ENCODE data around the gene C10orf71.

C10orf71 gene

DNA sequence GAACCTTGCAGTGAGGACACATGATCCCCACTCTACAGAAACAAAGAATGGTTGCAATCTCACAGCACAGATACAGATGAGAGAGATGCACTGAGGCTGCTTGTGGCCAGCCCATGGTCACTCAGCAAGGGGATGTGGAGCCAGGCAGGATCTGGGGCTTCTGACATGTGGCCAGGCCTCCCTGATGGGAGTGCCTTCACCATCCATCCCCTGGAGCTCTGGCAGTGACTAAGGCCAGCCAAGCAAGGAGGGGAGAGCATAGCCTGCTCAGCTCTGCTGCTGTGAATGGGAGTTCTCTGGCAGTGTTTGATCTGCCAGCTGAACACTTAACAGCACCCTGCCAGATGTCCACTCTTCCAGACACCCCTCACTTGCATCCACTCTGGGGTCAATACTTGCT is 19.8 kb downstream of the C10orf71 start:
- DNase-seq = no peak

DNA sequence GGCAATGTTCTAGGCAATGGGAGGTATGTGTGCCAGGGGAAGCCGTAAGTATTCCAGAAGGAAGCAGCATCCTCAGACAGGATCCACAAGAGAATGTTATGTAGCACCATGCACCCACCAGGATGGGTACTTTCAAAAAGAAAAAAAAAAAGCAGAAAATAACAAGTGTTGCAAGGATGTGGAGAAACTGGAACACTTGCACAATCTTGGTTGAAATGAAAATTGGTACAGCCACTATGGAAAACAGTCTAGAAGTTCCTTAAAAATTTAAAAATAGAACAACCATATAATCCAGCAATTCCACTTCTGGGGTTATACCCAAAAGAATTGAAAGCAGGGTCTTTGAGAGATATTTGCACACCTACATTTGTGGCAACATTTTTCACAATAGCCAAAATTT is 20.2 kb downstream of the C10orf71 start:
- no peak for DNase-seq

DNA sequence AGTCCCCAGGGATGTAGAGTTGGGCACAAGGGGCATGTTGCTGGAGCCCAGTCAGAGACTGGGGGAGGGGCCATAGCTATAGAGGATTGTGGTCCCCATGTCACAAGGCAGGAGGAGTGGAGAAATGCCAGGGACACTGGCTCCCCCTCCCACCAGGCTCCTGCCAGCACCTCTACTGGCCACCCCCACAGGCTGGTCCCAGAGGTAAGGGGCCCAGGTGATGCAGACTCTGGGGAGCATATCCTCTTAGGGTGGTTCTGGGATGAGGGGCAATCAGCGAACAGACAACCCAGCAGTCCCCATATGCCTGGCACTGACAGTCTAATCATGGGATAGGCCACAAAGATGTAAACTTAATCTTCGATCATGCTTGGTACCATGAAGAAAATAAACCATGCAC is 21.2 kb downstream of the C10orf71 start:
- DNase-seq = no peak

DNA sequence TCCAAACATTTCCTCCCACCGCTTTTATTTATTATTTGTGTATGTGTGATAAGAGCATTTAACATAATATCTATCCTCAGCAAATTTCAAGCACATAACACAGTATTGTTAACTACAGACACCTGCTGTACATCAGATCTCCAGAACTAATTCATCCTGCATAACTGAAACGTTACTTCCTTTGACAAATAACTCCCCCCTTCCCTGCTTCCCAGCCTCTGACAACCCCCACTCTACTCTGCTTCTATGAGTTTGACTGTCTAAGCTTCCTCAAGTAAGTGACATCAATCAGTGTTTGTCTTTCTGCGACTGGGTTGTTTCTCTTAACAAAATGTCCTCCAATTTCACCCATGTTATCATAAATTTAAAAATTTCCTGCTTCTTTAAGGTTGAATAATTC is 22.1 kb downstream of the C10orf71 start:
- no peak for DNase-seq

DNA sequence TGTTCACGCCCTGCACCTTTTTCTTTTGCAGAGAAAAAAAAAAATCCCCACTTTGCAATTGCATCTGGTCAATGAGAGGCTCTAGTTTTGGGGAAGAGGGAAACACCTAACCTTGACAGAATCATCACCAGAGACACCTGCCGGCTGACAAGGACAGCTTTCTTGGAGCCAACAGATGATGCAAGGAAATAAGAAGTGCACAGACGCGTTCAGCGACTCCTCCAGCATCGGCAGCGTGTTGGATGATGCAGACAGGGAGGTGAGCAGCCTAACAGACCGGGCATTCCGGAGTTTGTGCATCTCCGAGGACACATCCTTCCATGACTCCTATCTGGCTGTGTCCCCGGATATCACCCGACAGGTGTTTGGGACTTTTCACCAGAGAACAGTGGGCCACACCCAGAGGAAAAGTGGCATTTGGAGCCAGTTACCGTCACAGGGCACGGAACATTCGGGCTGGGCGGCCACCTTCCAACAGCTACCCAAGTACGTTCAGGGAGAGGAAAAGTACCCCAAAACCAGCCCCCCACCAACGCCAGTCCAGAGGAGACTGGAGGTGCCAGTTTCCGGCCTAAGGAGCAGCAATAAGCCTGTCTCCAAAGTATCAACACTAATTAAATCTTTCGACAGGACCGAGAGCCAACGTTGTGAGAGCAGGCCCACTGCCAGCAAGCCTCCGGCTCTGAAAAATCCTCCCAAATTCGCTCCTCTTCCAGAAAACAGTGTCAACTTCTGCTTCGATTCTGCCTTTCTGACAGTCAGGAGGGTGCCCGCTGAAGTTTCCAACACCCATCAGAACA is 23.6 kb downstream of the C10orf71 start:
- no peak for DNase-seq

DNA sequence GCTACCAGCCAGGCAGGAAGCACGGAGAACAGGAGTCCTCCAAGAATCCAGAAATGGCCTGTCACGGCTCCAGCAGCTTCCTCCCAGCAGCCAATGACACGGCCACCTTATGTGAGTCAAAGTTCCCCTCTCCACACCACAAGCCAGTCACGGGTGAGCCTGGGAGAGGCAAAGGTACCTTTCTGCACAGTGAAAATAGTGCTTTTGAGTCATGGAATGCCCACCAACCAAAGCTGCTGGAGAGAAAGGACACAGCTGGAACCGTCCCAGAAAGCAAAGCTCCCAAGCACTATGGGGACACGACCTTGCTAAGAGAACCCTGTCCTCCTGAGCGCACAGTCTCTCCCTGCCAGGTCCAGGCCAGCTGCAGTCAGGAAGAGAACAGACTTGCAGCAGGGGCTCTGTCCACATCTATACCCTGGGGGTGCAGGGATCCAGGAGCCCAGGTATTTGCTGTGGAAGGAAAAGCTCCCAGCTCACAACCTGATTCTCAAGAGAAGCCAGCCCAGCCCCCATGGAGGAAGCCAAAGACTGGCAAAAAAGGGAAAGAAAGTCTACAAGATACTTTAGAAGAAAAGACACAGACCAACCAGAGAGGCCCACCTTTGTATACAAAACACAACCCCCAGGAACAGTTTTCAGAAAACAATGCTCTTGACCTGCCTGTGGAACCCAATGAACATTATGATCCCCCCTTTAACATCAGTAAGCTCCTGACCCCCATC is 24.4 kb downstream of the C10orf71 start:
- DNase-seq = no peak

DNA sequence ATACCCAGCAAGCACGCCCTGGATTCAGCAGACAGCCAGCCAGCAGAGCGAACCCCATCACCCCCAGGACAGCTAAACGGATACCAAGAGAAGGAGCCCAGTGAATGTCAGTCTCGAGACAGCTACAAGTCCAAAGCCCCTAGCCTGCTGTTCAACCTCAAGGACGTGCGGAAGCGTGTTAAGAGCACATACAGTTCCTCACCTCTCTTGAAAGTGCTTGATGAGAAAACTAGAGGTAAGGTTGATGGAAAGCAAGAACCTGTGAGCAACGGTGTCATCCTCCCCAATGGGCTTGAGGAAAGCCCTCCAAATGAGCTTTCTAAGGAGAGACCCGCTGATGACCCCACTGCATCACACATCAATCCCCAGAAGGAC is 24.9 kb downstream of the C10orf71 start:
- DNase-seq = no peak

DNA sequence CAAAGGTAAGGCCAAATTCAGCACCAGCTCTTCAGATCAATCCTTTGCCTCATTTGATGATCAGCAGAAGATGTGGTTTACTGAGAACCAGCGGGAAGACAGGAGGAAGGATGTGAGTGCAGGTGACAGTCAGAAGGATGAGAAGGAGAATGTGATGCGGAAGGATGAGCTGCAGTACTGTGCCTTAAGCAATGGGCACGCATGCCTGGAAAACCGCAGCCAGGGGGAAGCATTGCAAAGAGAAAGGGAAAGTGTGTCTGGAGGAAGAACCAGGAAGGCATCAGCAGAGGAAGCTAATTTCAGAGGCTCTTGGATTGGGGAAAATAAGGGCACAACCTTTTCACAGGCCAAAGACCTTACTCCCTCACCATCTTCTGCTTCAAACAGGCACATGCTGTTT is 25.7 kb downstream of the C10orf71 start:
- no peak for DNase-seq

DNA sequence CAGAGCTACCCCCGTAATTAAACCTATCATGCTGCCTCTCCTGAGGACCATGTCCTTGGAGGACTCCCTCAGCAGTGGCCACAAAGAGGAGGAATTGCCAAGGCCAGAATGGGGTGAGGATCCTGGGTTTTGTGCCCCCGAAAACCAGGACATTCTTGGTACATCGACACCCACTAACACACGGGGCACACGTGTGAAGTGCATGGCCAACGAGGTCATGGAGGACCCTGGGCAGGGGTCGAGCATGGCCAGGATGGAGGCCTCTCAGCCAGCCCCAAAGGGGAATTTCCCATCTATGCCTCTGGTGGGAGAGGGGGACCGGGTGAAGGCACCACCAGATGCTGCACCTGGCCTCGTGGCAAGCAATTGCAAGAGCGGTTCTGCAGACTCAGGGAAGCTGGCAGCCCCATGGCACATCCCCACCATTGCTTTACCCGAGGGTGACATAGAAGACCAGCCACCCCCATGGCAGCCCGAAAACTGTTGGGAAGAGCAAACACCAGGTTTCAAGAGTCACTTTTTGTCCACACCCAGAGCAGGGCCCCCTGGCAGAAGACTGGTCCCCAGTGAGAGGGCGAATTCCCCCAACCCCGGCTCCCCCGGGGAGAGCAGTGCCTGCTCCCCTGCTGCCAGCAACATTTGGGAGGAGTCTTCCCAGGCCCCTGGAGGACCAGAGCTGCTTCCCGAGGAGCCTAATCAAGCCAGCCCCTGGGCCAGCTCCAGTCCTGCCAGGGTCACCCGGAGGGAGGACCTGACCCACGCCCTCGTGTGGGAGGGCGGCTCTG is 26.4 kb downstream of the C10orf71 start:
- no peak for DNase-seq

DNA sequence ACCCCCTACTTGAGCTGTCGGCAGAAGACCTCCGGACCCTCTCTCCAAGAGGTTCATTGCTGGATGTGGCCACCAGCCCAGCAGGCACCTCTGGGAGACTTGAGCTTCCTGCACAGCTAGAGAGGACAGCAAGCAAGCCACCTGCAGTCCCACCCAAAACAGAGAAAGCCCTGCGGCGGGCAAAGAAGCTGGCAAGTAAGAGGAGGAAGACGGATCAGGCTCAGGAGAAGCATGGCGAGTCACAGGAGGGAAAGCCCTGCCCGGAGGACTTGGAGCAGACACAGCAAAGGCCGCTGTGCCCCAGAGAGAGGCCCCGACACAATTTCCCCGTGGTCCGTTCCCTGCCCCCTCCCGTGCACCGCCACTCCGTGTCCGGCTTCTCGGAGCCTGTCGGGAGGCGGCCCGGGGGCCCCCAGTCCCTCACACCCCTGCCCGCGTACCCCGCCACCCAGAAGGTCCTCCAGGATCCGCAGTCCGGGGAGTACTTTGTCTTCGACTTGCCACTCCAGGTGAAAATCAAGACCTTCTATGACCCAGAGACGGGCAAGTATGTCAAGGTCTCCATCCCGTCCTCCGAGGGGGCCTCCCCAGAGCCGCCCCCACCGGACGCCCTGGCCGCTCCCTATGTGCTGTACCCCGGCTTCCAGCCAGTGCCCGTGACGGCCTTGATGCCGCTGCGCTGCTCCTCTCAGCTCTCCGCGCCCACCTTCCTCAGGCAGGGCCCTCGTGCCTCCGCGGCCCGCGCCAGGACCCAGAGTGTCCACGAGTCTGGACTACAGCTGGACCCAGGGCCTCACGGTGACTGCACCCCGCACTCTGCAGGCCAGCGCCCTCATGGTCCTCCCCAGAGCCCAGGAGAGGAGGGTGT is 27.2 kb downstream of the C10orf71 start:
- DNase-seq = no peak

DNA sequence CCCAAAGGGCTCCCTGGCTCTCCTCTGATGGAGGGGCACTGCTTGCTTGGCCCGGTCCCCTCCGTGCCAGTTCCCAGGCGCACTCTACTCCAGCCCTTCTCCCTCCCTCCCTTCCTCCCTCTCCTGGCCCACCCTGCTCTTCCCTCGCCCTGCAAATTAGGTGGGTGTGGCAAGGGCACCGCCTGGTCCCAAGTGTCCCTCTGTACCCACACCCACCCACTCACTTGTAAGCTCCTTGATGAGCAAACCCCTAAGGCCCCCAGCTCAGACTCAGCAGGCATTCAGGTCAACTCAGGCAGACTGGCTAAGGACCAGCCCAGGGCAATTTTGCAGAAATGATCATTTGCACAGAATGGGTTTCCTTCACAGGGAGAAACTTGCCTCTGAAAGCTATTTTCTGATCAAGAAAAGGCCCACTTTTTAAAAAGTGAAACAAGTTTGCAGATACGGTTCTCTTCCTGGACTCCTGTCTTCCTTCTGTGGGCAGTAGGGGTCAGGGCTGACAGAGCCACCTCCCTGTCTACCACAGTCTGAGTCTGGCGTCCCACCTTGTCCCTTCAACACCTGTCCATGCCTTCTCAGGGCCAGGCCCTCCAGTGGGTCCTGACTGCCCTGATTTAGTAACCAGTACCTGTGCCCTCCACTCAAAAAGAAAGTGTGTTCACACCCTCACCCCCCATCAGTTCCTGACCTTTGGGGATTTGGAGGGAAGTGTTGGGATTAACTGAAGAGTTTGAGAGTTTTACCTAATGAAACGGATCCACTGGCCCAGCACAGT is 28.3 kb downstream of the C10orf71 start:
- DNase-seq = no peak

DNA sequence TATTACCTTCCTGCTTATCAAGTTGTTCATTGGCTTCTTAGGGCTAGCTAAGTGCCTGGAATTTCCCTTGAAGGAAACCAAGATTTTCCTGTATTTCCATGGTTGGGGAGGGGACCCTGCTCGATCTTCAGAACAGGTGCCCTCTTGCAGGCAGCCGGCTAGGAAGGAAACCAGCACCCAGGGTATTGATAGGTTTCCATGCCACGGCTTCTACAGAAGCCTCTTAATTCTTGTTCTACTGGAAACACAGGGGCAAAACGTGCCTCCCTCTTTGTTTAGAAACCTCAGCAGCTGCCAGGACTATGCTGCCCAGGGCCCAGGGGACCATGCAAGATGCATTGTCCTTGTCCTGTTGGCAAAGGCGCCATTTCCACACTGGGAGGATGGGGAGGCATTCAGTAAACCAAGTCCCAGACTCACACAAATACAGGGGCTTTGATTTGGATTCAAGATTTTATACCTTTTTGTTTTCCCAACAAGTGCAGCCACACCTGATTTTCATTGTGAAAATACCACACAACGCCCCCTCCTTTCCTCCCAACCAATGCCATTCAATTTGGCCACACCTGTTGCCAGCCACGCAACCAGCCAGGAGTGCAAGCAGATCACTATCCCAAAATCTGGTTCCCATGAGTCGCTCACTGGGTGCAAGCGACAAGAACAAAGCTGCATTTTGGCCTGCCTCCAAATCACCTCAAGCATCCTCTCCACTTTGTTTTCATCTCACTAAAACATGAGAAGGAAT is 29.6 kb downstream of the C10orf71 start:
- DNase-seq = no peak

DNA sequence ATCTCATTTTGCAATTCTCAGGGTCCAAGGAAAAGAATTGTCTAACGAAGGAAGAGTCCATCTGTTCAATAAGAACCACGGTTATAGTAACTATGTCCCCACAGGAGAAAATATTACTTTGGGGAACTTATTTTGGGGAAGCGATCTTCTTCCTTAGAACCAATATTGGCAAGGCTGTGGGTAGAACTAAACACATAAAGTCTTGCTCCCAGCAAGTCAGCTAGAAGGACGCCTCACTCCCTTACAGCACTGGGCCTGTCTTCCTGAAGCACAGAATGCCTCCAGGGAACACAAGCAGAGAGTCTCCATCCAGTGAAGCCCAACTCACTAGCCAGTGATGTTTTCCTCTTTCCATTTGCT is 30.2 kb downstream of the C10orf71 start:
- no peak for DNase-seq

DNA sequence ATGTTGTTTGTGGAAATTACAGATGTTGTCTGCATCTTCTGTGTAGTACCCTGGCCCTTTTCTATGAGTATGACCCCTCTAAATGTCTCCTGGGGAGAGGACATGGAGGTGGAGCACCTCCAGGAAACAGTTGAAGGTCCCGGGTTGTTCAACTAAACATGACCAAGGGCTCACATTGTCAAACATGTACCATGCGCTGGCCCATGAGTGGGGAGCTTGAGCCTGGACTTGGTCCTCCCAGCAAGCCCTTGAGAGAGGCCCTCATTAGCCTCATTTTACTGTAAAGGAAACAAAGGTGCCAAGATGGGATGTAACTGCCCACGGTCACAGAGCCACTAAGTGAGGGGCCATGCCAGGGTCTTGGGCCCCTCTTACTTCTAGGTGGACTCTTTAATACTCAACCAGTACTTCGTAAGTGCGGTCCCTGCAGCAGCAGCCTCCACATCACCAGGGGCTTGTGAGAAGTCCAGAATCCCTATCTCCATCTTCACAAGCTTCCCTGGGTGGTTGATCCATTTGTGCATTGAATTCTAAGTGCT is 31.2 kb downstream of the C10orf71 start:
- no peak for DNase-seq

DNA sequence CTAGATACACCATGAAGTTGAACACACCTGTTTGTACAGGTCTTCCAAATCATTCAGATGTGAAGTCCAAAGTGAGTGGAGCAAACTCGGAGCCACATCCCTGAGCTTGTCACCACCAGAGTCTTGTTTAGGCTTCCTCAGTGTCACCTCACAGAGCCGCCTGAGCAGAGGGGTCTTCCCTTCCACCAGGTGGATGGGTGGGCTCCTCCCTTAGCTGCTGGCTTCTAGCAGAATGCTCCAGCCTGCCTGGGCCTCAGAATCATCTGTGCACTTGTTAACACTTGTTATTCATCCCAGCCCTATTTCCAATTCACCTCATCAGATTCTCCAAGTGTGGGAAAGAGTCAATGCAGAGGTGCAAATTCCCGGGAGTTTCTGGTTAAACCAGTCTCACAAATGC is 32.5 kb downstream of the C10orf71 start:
- no peak for DNase-seq

DNA sequence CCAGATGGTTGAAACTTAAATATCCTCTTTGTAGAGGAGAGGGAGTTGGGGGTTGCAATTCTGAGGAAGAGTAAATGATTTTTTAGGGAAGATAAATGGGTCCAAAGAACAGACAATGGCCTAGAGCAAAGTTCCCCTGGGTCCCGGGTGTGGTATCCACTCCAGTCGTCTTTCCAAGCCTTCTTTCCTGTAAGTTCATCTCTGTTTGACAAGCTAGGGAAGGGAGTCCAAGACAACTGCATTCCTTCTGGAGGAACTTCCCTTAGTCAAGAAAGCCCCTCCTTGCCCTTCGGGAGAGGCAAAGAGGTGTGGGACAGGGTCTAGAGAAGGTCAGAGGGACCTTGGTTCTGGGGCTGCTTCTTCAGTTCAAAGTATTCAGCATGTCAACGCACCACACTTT is 33.4 kb downstream of the C10orf71 start:
- DNase-seq = no peak

DNA sequence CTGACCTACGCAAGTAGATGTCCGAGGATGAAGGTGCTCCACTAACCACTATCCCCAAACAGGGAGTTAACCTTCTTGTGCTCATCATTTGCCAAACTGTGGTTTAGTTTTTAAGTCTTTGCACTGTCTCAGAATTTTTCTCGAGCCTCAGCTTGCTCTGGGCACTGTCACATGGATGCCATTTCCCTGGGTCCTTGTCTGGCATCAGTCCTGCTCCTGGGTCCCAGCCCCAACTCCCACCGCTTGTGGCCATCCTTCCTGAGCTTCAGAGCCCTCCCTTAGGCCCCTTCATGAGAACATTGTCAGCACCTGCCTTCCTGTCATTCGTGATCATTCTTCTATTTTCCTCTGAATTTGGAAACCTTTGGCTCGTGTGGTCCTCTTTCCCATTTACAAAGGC is 33.8 kb downstream of the C10orf71 start:
- DNase-seq = no peak

DNA sequence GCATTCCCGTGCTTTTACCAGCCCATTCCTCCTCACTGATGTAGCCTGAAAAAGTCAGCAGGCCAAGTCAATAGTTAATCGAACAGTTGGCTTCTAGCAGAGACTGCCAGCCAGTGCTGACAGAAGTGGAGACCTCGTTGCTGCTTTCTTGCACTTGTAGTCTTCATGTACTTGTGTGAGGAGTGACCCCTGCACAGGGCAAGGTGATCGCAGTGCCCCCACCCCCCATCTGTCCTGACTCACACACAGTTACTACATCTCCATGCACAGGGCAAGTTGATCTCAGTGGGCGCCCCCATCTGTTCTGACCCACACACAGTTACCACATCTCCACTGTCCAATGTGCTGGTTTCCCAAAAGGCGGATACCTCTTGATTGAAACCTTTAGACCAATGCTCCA is 34.2 kb downstream of the C10orf71 start:
- DNase-seq = no peak

DNA sequence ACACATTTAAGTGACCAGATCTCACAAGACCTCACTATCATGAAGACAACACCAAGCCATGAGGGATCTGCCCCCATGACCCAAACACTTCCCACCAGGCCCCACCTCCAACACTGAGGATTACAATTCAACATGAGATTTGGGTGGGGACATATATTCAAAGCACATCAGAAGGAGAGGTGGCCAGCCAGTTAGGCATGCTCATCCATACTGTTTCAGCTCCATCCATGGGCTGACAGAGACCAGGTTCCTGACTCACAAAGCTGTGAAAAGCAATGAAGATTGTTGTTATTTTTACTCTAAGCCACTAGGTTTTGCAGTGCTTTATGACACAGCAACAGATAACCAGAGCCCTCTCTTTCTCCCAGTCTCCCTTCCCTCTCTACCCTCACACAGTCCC is 36.0 kb downstream of the C10orf71 start:
- no peak for DNase-seq

DNA sequence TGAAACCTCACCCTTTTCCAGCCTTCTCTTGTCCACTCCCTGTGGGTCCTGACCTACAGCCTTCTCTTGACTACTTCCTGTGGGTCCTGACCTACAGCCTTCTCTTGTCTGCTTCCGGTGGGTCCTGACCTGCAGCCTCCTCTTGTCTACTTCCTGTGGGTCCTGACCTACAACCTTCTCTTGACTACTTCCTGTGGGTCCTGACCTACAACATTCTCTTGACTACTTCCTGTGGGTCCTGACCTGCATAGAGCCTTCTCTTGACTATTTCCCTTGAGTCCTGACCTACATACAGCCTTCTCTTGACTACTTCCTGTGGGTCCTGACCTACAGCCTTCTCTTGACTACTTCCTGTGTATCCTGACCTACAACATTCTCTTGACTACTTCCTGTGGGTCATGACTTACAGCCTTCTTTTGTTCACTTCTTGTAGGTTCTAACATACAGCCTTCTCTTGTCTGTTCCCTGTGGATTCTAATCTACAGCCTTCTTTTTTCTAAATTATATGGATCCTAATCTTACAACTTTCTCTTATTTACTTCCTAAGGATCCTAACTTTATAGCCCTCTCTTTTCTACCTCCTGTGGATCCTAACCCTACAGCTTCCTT is 36.5 kb downstream of the C10orf71 start:
- no peak for DNase-seq

DNA sequence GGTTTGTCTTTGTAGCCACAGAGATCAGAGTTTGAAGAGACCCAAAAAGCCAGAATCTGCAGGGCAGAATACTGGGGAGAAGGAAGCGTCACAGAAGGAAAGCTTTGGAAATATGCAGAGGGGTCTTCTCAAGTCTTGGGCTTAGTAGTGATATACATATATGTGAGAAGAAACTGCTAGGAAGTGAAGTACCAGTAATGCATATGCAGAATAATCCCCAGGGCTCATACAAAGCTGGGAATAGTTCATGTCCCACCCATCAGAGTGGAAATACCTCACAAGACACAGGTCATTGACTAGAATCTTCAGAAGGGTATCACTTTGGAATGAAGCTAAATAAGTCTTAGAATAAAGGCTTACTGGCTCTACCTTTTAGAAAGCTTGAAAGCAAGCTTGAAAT is 39.6 kb downstream of the C10orf71 start:
- DNase-seq = no peak
